GM19240 (cell line): ENCODE results near the gene TMEM39B.
"Not testable (repeated sequence)": the region's sequence is repeated elsewhere in the genome, so short reads cannot be mapped to it uniquely, and the experiment has no call there.

ENCODE experiments used
- DNase-seq: peaks from one replicate; pipeline ENCODE4 v3.0.0; 2011; ENCODE audit warnings: low spot score; ENCODE audit not compliant: insufficient read length

TMEM39B gene

GRCh38 chr1:32111789-32112188 is 39.0 kb downstream of the TMEM39B start:
- DNase-seq: no peak

DNA sequence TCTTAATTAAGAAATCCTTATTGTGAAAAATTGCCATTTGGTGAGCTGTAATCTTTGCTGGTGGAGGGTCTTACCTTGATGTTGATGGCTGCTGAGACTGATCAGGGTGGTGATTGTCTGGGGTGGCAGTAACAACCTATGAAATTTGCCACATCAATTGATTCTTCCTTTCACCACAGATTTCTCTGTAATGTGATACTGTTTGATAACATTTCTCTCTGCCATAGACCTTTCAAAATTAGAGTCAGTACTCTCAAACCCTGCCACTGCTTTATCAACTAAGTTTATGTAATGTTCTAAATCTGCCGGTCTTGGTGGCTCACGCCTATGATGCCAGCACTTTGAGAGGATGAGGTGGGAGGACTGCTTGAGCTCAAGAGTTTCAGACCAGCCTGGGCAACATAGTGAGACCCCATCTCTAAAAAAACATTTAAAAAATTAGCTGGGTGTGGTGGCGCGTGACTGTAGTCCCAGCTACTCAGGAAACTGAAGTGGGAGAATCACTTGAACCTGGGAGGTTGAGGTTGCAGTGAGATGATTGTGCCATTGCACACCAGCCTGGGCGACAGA is 40.2 kb downstream of the TMEM39B start:
- no peak for DNase-seq

DNA sequence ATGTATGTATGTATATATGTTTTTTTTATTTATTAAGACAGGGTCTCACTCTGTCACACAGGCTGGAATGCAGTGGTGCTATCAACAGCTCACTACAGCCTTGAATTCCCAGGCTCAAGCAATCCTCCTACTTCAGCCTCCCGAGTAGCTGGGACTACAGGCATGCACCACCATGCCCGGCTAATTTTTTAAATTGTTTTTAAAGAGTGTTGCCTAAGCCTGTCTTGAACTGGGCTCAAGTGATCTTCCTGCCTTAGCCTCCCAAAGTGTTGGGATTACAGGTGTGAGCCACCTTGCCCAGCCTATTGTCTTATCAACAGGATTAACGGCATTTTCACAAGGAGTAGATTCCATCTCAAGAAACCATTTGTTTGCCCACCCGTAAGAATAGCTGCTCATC is 40.7 kb downstream of the TMEM39B start:
- DNase-seq: not testable (repeated sequence)

- no peak for DNase-seq
These were observed 41.7 kb downstream of the TMEM39B start for GRCh38 chr1:32114420-32114819.

- no peak for DNase-seq
These were observed 42.8 kb downstream of the TMEM39B start for GRCh38 chr1:32115496-32115895.

GRCh38 chr1:32116531-32116930 is 43.8 kb downstream of the TMEM39B start:
- no peak for DNase-seq

DNA sequence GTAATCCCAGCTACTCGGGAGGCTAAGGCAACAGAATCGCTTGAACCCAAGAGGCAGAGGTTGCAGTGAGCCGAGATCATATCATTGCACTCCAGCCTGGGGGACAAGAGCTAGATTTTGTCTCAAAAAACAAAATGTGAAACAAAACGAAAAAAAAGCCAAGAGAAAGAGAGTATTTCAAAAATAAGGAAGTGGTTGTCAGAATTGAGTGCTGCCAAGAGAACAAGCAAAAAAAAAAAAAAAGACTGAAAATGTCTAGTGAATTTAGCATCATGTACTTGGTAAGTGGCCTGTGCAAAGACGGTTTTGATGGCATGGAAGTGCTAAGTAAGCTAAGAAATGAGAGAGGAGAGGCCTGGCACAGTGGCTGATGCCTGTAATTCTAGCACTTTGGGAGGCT is 49.4 kb downstream of the TMEM39B start:
- no peak for DNase-seq

- not testable (repeated sequence) for DNase-seq
These were observed 50.6 kb downstream of the TMEM39B start for GRCh38 chr1:32123361-32123760.

DNA sequence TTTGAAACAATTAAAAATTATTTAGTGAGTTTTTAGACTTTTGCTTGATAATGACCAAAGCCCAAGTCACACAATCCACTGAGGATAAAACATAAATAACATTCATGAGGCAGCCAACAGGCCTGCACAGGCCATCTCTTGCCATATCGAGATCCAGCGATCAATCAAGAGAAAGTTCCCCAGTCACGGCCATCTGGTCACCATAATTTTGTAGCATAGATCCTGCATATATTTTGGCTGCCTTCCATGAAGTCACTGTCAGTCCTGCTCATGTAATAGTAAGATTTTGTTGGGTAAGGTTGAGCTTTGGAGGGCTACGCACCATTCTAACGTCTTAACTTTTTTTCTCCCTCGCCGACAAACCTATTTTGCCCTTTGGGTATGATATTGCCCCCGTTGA is 52.6 kb downstream of the TMEM39B start:
- DNase-seq: no peak

DNA sequence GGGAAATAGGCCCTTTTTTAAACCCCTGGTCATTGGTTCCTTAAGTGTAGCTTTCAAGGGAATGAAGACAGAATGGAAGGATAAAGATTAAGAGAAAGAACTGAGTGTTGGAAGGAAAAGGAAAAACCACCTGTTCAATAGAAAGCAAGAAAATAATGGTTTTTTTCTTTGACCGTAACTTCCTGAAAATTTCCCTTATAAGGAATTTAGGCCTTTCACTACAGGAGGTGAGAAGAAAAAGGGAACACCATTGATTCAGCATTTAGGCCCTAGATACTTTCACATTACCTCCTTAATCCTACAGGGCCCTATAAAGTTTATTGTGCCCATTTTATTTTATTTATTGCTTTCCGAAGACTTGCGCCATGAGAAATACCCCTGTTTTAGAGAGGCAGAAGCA is 54.0 kb downstream of the TMEM39B start:
- DNase-seq: no peak

DNA sequence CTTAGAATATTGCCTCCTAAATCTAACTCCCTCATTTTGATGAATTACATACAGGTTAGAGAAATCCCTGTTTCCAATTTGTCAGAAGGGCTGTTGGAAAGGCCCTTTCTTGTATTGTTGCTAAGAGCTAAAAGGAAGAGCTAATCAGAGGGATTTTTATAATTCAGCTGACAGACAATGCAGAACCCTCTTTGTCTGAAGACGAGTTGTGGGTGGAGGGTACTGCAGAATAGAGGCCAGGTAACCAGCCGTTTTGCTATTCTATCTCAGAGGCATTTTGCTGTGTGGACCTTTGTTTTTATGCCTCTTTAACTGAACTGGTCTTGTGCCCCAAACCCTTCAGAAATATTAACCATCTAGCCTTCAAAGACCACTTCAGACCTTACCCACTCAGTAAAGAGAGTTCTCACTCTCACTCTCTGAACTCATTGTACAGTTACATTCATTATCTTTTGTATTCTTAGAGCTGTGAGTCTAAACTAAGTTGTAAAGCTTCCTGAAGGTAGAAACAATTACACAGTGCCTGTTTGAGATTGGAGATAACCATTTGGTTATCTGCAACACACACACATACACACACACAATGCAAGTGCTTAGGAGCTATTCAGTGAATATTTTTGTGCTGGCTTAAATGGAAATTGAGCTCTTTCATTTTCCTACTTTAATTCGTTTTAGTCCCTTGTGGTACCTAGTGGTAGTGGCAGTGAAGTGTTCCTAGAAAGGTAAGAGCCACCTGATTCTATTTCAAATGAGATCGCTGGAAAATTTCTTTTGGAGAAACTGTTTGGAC is 54.9 kb downstream of the TMEM39B start:
- DNase-seq: no peak

- no peak for DNase-seq
These were observed 55.7 kb downstream of the TMEM39B start for GRCh38 chr1:32128479-32128878.

- no peak for DNase-seq
These were observed 56.2 kb downstream of the TMEM39B start for GRCh38 chr1:32128964-32129363.

DNA sequence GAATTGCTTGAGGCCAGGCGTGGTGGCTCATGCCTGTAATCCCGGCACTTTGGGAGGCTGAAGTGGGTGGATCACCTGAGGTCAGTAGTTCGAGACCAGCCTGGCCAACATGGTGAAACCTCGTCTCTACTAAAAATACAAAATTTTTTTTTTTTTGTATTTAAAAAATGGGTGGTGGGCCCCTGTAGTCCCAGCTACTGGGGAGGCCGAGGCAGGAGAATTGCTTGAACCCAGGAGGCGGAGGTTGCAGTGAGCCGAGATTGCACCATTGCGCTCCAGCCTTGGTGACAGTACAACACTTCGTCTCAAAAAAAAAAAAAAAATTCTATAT is 61.2 kb downstream of the TMEM39B start:
- not testable (repeated sequence) for DNase-seq

- no peak for DNase-seq
These were observed 64.4 kb downstream of the TMEM39B start for GRCh38 chr1:32137111-32137510.

GRCh38 chr1:32138965-32139364 is 66.2 kb downstream of the TMEM39B start:
- no peak for DNase-seq

DNA sequence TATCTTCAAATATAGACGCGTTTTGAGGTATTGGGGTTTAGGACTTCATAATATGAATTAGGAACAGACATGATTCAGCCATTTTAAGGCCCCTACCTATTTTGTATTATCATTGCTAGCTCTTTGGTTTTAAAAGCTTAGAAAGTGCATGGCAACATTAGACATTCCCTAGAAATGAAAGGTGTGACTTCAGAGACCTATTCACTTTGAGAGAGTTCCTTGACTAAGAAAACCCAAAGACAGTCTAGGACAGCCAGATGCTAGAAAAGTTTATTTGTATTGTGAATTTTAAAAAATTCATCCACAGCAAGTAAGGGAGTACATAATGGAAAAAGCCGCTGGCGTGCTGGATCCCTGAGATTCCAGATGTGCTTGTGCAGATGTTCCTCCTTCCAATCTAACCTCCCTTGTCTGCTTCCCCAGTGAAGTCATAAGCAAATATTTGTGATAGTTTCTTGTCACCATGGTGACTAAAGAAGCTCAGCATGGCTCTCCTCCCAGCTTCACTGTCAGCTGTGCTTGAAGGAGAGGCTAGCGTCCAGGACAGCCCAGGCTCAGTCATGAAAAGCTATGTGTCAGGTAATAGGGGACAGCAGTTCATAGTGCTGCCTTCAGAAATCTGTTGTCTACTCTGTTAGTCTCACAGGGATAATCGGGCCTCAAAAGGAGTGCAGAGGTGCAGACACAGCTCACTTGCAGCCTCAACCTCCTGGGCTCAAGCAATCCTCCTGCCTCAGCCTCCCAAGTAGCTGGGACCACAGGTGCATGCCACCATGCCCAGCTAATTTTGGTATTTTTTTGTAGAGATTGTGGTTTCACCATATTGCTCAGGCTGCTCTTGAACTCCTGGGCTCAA is 69.9 kb downstream of the TMEM39B start:
- no peak for DNase-seq

DNA sequence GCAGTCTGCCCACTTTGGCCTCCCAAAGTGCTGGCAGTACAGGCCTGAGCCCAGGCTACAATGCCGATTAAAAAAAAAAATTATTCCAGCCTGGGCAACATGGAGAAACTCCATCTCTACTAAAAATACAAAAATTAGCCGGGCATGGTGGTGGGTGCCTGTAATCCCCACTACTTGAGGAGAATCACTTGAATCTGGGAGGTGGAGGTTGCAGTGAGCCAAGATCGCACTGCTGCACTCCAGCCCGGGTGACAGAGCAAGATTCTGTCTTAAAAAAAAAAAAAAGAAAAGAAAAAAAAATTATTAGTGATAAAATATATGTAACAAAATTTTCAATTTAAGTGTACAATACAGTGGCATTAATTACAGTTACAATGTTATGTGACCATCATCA is 70.6 kb downstream of the TMEM39B start:
- not testable (repeated sequence) for DNase-seq

DNA sequence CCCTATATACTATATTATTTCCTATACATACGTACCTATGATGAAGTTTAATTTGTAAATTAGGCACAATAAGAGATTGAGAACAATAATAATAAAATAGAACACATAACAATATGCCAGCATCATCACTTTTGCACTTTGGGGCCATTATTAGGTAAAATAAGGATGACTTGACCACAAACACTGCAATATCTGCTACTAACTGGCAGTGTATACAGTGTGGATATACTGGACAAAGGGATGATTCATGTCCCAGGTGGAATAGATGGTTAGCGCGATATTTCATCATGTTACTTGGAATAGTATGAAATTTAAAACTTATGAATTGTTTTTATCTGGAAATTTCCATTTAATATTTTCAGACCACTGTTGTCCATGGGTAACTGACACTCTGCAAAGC is 71.3 kb downstream of the TMEM39B start:
- DNase-seq: no peak

DNA sequence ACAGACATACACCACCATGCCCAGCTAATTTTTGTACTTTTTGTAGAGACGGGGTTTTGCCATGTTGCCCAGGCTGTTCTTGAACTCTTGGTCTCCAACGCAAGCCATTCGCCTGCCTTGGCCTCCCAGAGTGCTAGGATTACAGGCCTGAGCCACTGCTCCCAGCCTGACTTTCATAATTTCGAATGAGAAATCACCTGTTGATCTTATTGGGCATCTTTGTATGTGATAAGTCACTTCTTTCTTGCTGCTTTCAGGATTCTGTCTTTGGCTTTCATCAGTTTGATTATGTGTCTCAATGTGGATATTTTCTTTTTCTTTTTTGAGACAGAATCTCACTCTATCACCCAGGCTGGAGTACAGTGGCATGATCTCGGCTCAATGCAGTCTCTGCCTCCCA is 75.1 kb downstream of the TMEM39B start:
- not testable (repeated sequence) for DNase-seq

DNA sequence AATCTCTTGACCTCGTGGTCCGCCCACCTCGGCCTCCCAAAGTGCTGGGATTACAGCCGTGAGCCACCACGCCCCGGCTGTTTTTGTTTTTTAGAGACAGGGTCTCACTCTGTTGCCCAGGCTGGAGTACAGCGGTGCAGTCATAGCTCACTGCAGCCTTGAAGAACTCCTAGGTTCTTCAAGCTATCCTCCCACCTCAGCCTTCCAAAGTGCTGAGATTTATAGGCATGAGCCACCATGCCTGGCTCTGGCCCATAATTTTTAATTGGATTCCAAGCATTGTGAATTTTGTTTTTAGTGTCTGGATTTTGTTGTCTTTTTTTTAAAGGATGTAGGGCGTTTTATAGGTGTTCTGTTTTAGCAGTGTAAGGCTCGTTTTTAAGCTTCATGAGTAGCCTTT is 78.1 kb downstream of the TMEM39B start:
- no peak for DNase-seq

GRCh38 chr1:32151319-32151787 is 78.6 kb downstream of the TMEM39B start:
- DNase-seq: no peak
